ENCODE results near the gene FGG. TPM values are rescaled to one million over a fixed set of nuclear protein-coding genes. Genes with fewer than 3 reads are reported as not detected.

The FGG gene
- total RNA-seq, 4 donors from 2014 or later: not detected

GRCh38 chr4:154565704-154566103, 46.8 kb downstream of the FGG start:
- DNase-seq: no peak
- in situ Hi-C loops (cut with MboI; ENCODE audit: low pct_ligation_motif_present in 1 of 4, low pct_unique_long_range_greater_than_20kb in 1 of 4, low sequenced_read_pairs in 3 of 4): loop anchor here in 2 of 4 donors (25.0 kb wide), 1 partner anchor 797 kb away; no protein-coding TSS in a partner anchor

GRCh38 chr4:154564311-154564710, 48.1 kb downstream of the FGG start:
- Histone ChIP-seq H3K27me3 (no peaks in the 10 kb centered on the region), H3K4me3 (no peak overlapping the region), H3K36me3 (no peaks in the 10 kb centered on the region), H3K27ac (no peak overlapping the region), H3K9me3 (no peaks in the 10 kb centered on the region), H3K4me1 (peaks cover 0 to 9% (median 0%) of the 10 kb centered on the region in 4 donors)
- in situ Hi-C loops (cut with MboI; ENCODE audit: low pct_ligation_motif_present in 1 of 4, low pct_unique_long_range_greater_than_20kb in 1 of 4, low sequenced_read_pairs in 3 of 4): loop anchor here in 2 of 4 donors (25.0 kb wide), 1 partner anchor 798 kb away; no protein-coding TSS in a partner anchor
- no peak for DNase-seq
- TF ChIP-seq, protein P1, sequence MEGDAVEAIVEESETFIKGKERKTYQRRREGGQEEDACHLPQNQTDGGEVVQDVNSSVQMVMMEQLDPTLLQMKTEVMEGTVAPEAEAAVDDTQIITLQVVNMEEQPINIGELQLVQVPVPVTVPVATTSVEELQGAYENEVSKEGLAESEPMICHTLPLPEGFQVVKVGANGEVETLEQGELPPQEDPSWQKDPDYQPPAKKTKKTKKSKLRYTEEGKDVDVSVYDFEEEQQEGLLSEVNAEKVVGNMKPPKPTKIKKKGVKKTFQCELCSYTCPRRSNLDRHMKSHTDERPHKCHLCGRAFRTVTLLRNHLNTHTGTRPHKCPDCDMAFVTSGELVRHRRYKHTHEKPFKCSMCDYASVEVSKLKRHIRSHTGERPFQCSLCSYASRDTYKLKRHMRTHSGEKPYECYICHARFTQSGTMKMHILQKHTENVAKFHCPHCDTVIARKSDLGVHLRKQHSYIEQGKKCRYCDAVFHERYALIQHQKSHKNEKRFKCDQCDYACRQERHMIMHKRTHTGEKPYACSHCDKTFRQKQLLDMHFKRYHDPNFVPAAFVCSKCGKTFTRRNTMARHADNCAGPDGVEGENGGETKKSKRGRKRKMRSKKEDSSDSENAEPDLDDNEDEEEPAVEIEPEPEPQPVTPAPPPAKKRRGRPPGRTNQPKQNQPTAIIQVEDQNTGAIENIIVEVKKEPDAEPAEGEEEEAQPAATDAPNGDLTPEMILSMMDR (IDR thresholded peaks at IDR 0.05): no peak
- intact Hi-C loops (cut with DNase I; ENCODE audit: low total_unique reads): no loop called here
- 77 to 84% methylated on average over 1 of the region's 1 CpG for WGBS, 2 donors (ENCODE audit: low coverage in 1 of 2)

More at GRCh38 chr4:154565704-154566103, 46.8 kb downstream of the FGG start:
- Histone ChIP-seq H3K4me3 (no peak overlapping the region), H3K27me3 (no peaks in the 10 kb centered on the region), H3K36me3 (no peaks in the 10 kb centered on the region), H3K27ac (no peak overlapping the region), H3K9me3 (no peaks in the 10 kb centered on the region), H3K4me1 (no peaks in the 10 kb centered on the region)
- intact Hi-C loops (cut with DNase I; ENCODE audit: low total_unique reads): no loop called here
- 87 to 100% methylated on average over 3 to 6 of the region's 6 CpGs for WGBS, 2 donors (ENCODE audit: low coverage in 1 of 2)
- TF ChIP-seq EP300 (IDR thresholded peaks at IDR 0.05; ENCODE audit: low read depth) (no peak), POLR2A (IDR thresholded peaks at IDR 0.05) (no peak), POLR2AphosphoS5 (IDR thresholded peaks at IDR 0.05) (no peak)
- TF ChIP-seq, protein P1 (IDR thresholded peaks at IDR 0.05): no peak

DNA sequence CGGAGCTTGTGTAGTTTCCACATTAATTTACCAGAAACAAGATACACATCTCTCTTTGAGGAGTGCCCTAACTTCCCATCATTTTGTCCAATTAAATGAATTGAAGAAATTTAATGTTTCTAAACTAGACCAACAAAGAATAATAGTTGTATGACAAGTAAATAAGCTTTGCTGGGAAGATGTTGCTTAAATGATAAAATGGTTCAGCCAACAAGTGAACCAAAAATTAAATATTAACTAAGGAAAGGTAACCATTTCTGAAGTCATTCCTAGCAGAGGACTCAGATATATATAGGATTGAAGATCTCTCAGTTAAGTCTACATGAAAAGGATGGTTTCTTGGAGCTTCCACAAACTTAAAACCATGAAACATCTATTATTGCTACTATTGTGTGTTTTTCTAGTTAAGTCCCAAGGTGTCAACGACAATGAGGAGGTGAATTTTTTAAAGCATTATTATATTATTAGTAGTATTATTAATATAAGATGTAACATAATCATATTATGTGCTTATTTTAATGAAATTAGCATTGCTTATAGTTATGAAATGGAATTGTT, 49.7 kb downstream of the FGG start, which contains the start of gene FGB:
Gene FGB (plus strand): TSS at position 315 of the 558 bp plus-strand sequence. CDS start 8 bp downstream, at position 323.
- no peak for DNase-seq
- WGBS, 2 donors (ENCODE audit: low coverage in 1 of 2): 69 to 75% methylated on average over 2 of the region's 2 CpGs
- H3K4me1 ChIP-seq: peaks cover 0 to 9% (median 0%) of the 10 kb centered on the region in 4 donors
- no peaks in the 10 kb centered on the region for H3K36me3 ChIP-seq
- no peaks in the 10 kb centered on the region for H3K9me3 ChIP-seq
- intact Hi-C loops (cut with DNase I; ENCODE audit: low total_unique reads) (no loop called here), in situ Hi-C loops (cut with MboI; ENCODE audit: low pct_ligation_motif_present in 1 of 4, low pct_unique_long_range_greater_than_20kb in 1 of 4, low sequenced_read_pairs in 3 of 4) (loop anchor here in 2 of 4 donors (25.0 kb wide), 1 partner anchor 800 kb away; no protein-coding TSS in a partner anchor)
- H3K27me3 ChIP-seq: no peaks in the 10 kb centered on the region
- H3K27ac ChIP-seq: no peak within 1 kb of the TSS
- H3K4me3 ChIP-seq: no peak within 1 kb of the TSS
- TF ChIP-seq POLR2A (IDR thresholded peaks at IDR 0.05): no peak
- TF ChIP-seq POLR2AphosphoS5 (IDR thresholded peaks at IDR 0.05): no peak
- TF ChIP-seq, protein P1 (IDR thresholded peaks at IDR 0.05): no peak
- no peak for TF ChIP-seq EP300 (IDR thresholded peaks at IDR 0.05; ENCODE audit: low read depth)

GRCh38 chr4:154560824-154561231, 51.6 kb downstream of the FGG start:
- 86% methylated on average over 4 of the region's 4 CpGs for WGBS, 2 donors (ENCODE audit: low coverage in 1 of 2)
- Histone ChIP-seq H3K27me3 (no peaks in the 10 kb centered on the region), H3K9me3 (no peaks in the 10 kb centered on the region), H3K4me1 (peaks cover 0 to 9% (median 0%) of the 10 kb centered on the region in 4 donors), H3K36me3 (no peaks in the 10 kb centered on the region), H3K27ac (no peak overlapping the region), H3K4me3 (no peak overlapping the region)
- in situ Hi-C loops (cut with MboI; ENCODE audit: low pct_ligation_motif_present in 1 of 4, low pct_unique_long_range_greater_than_20kb in 1 of 4, low sequenced_read_pairs in 3 of 4): loop anchor here in 2 of 4 donors (25.0 kb wide), 1 partner anchor 801 kb away; no protein-coding TSS in a partner anchor
- intact Hi-C loops (cut with DNase I; ENCODE audit: low total_unique reads): no loop called here
- no peak for DNase-seq
- TF ChIP-seq POLR2A (IDR thresholded peaks at IDR 0.05) (no peak), EP300 (IDR thresholded peaks at IDR 0.05; ENCODE audit: low read depth) (no peak), POLR2AphosphoS5 (IDR thresholded peaks at IDR 0.05) (no peak)
- TF ChIP-seq, protein P1 (IDR thresholded peaks at IDR 0.05): no peak

Measured in transverse colon (tissue), 4 donors.